HCT116 (cell line): ENCODE measurements around the gene SLC30A7. TPM values are rescaled to one million over a fixed set of nuclear protein-coding genes. Genes with fewer than 3 reads are reported as not detected.

ENCODE experiments used
- ATAC-seq: fragments of 200-7000 bp; cut with Tn5 transposase; 2 replicates; pipeline ENCODE4 v1.9.1; 2020; ENCODE audit warnings: mild to moderate bottlenecking, moderate library complexity
- BruUV-seq: library from RNA; stranded (reverse); fragments of 400-500 nt; replicated peaks from 2 replicates; lab custom pipeline; 2021; lab: Mats Ljungman, UMichigan
- CTCF ChIA-PET: fragments of 300-600 bp; sonication (Branson Sonifier 250); formaldehyde crosslinking; loops from one replicate; lab custom pipeline; 2021; ENCODE audit warnings: antibody characterized with exemption; lab: Charles Lee
- POLR2A ChIA-PET: fragments of 300-600, 350-600 bp; sonication (Branson Sonifier 250); formaldehyde crosslinking; loops from one replicate; lab custom pipeline; 2021; ENCODE audit warnings: antibody characterized with exemption; lab: Charles Lee
- RAD21 ChIA-PET, 2 experiments: fragments of 300-600 bp; sonication (Branson Sonifier 250); formaldehyde crosslinking; loops; one replicate each; lab custom pipeline; 2023; ENCODE audit warnings: low total read pairs in 2 of 2; ENCODE audit not compliant: uncharacterized antibody in 2 of 2, unreplicated experiment in 2 of 2, low non-redundant PET in 1 of 2; lab: Charles Lee
- DNase-seq: peaks from one replicate; pipeline ENCODE4 v3.0.0-alpha.2; 2010; ENCODE audit warnings: low read depth, low spot score
- H2AFZ ChIP-seq: fragments of 200-600 bp; shearing (Covaris generic), sonication (generic); 2 replicates; pipeline ENCODE4 v1.6.1; 2017; ENCODE audit warnings: low read depth, mixed run types, mixed read lengths, antibody characterized with exemption, low read length; ENCODE audit not compliant: poor library complexity, severe bottlenecking
- H3K27ac ChIP-seq: 2 replicates; pipeline ENCODE4 v1.5.1; 2012; ENCODE audit warnings: low read depth, low read length
- H3K27me3 ChIP-seq: fragments of 200-600 bp; sonication (generic); 2 replicates; pipeline ENCODE4 v1.6.1; 2016; ENCODE audit warnings: mixed run types, low read length, mixed read lengths; ENCODE audit not compliant: insufficient read depth
- H3K36me3 ChIP-seq, 2 experiments: fragments of 200-500 bp in 1 of 2; fragments of 200-600 bp in 1 of 2; sonication (Bioruptor generic) in 1 of 2; sonication (generic) in 1 of 2; 2 replicates each; pipeline versions ENCODE4 v1.5.1 to v1.6.1; 2014 to 2016; ENCODE audit warnings: low read length in 2 of 2, inconsistent platforms in 1 of 2, mixed read lengths in 1 of 2, mixed run types in 1 of 2; ENCODE audit not compliant: insufficient read depth in 2 of 2, control insufficient read depth in 1 of 2
- H3K4me1 ChIP-seq, 2 experiments: fragments of 200-600 bp in 1 of 2; sonication (generic) in 1 of 2; 2 replicates each; pipeline versions ENCODE4 v1.5.1 to v1.6.1; 2012 to 2017; ENCODE audit warnings: low read length in 2 of 2, inconsistent platforms in 1 of 2, mild to moderate bottlenecking in 1 of 2, mixed read lengths in 1 of 2, mixed run types in 1 of 2, moderate library complexity in 1 of 2; ENCODE audit not compliant: insufficient read depth in 2 of 2, control insufficient read depth in 1 of 2
- H3K4me2 ChIP-seq: fragments of 200-600 bp; sonication (generic); 2 replicates; pipeline ENCODE4 v1.6.1; 2017; ENCODE audit warnings: mixed run types, low read length, mixed read lengths
- H3K4me3 ChIP-seq, 2 experiments: fragments of 200-600 bp in 1 of 2; sonication (generic) in 1 of 2; replicated peaks in 1 of 2; 2 replicates each; pipeline ENCODE4 v1.5.1; 2011 to 2016; ENCODE audit warnings: low read length in 2 of 2, control low read depth in 1 of 2, low read depth in 1 of 2, mild to moderate bottlenecking in 1 of 2, mixed read lengths in 1 of 2, mixed run types in 1 of 2
- H3K79me2 ChIP-seq: fragments of 200-600 bp; sonication (generic); 2 replicates; pipeline ENCODE4 v1.6.1; 2017; ENCODE audit warnings: mild to moderate bottlenecking, mixed run types, low read length, moderate library complexity, mixed read lengths; ENCODE audit not compliant: insufficient read depth
- H3K9ac ChIP-seq: fragments of 200-600 bp; sonication (generic); 2 replicates; pipeline ENCODE4 v1.6.1; 2016; ENCODE audit warnings: low read length, mixed read lengths
- H3K9me2 ChIP-seq: fragments of 200-600 bp; sonication (generic), shearing (Covaris generic); 2 replicates; pipeline ENCODE4 v1.6.1; 2017; ENCODE audit warnings: mixed run types, mild to moderate bottlenecking, moderate library complexity; ENCODE audit not compliant: insufficient read depth
- H3K9me3 ChIP-seq, 2 experiments: fragments of 200-500 bp in 1 of 2; fragments of 200-600 bp in 1 of 2; sonication (Bioruptor generic) in 1 of 2; sonication (generic) in 1 of 2; 2 replicates each; pipeline ENCODE4 v1.6.1; 2014 to 2017; ENCODE audit warnings: low read length in 2 of 2, mixed read lengths in 2 of 2, inconsistent platforms in 1 of 2, low read depth in 1 of 2, mild to moderate bottlenecking in 1 of 2, mixed run types in 1 of 2, moderate library complexity in 1 of 2; ENCODE audit not compliant: control insufficient read depth in 1 of 2, insufficient read depth in 1 of 2
- H4K20me1 ChIP-seq: fragments of 200-600 bp; sonication (generic), shearing (Covaris generic); 2 replicates; pipeline ENCODE4 v1.6.1; 2017; ENCODE audit warnings: mixed run types, mild to moderate bottlenecking, moderate library complexity; ENCODE audit not compliant: insufficient read depth
- ATF3 ChIP-seq: IDR thresholded peaks from 2 replicates; pipeline ENCODE4 v1.6.1; 2012
- CBX3 ChIP-seq: IDR thresholded peaks from 2 replicates; pipeline ENCODE4 v1.6.1; 2012; ENCODE audit warnings: low read depth
- CEBPB ChIP-seq: IDR thresholded peaks from 2 replicates; pipeline ENCODE4 v1.6.1; 2012; ENCODE audit warnings: low read depth
- CTCF ChIP-seq, 3 experiments: fragments of 200-600 bp in 1 of 3; sonication (generic) in 1 of 3; IDR thresholded peaks in 2 of 3; conservative IDR thresholded peaks in 1 of 3; 2 replicates each; pipeline ENCODE4 v1.5.1; 2012 to 2017; ENCODE audit warnings: low read depth in 2 of 3, low read length in 2 of 3, antibody characterized with exemption in 1 of 3, borderline replicate concordance in 1 of 3, control low read depth in 1 of 3, mild to moderate bottlenecking in 1 of 3, mixed read lengths in 1 of 3, mixed run types in 1 of 3, moderate library complexity in 1 of 3; ENCODE audit not compliant: insufficient read depth in 1 of 3
- EGR1 ChIP-seq: IDR thresholded peaks from 2 replicates; pipeline ENCODE4 v1.6.1; 2012; ENCODE audit warnings: low read depth
- ELF1 ChIP-seq: IDR thresholded peaks from 2 replicates; pipeline ENCODE4 v1.6.1; 2012; ENCODE audit warnings: low read depth, borderline replicate concordance
- EZH2 ChIP-seq: fragments of 200-600 bp; sonication (generic); IDR thresholded peaks from 2 replicates; pipeline ENCODE4 v1.6.1; 2017; ENCODE audit warnings: antibody characterized with exemption, mixed run types
- EZH2phosphoT487 ChIP-seq: fragments of 200-600 bp; IDR thresholded peaks from 2 replicates; pipeline ENCODE4 v1.6.1; 2018; ENCODE audit warnings: antibody characterized with exemption, borderline replicate concordance
- JUND ChIP-seq: IDR thresholded peaks from 2 replicates; pipeline ENCODE4 v1.6.1; 2012
- MAX ChIP-seq: IDR thresholded peaks from 2 replicates; pipeline ENCODE4 v1.6.1; 2012
- POLR2A ChIP-seq: IDR thresholded peaks from 2 replicates; pipeline ENCODE4 v1.7.0; 2011; ENCODE audit warnings: borderline replicate concordance; ENCODE audit not compliant: insufficient read depth, insufficient read length; ENCODE audit errors: extremely low read depth
- POLR2AphosphoS5 ChIP-seq: IDR thresholded peaks from 2 replicates; pipeline ENCODE4 v1.6.1; 2011; ENCODE audit warnings: mild to moderate bottlenecking, low read depth, low read length, moderate library complexity
- RAD21 ChIP-seq: IDR thresholded peaks from 2 replicates; pipeline ENCODE4 v1.6.1; 2012; ENCODE audit warnings: low read depth, mild to moderate bottlenecking
- REST ChIP-seq: IDR thresholded peaks from 2 replicates; pipeline ENCODE4 v1.6.1; 2012; ENCODE audit warnings: low read depth
- SIN3A ChIP-seq: IDR thresholded peaks from 2 replicates; pipeline ENCODE4 v1.6.1; 2012; ENCODE audit warnings: low read depth
- SP1 ChIP-seq: IDR thresholded peaks from 2 replicates; pipeline ENCODE4 v1.6.1; 2012; ENCODE audit warnings: low read depth
- TCF7L2 ChIP-seq: IDR thresholded peaks from 2 replicates; pipeline ENCODE4 v1.7.0; 2011; ENCODE audit warnings: borderline replicate concordance, inconsistent platforms; ENCODE audit not compliant: insufficient read depth, insufficient read length; ENCODE audit errors: extremely low read depth
- YY1 ChIP-seq: IDR thresholded peaks from 2 replicates; pipeline ENCODE4 v1.6.1; 2011; ENCODE audit warnings: low read length, low read depth, moderate library complexity, mild to moderate bottlenecking; ENCODE audit not compliant: insufficient replicate concordance; ENCODE audit errors: extremely low read depth
- ZFX ChIP-seq: fragments of 450-650 bp; IDR thresholded peaks from 2 replicates; pipeline ENCODE4 v1.6.1; 2017
- ZNF274 ChIP-seq: fragments of 200-500 bp; sonication (Bioruptor generic); IDR thresholded peaks from 2 replicates; pipeline ENCODE4 v1.6.1; 2014; ENCODE audit warnings: mild to moderate bottlenecking, low read depth, low read length, inconsistent platforms
- intact Hi-C: fragments of 100-400 bp; cut with micrococcal nuclease; formaldehyde crosslinking; loops from 2 replicates; pipeline ENCODE4 v1.10.0; 2022
- total RNA-seq: library from RNA; stranded (reverse); gene quantifications from one replicate; pipeline ENCODE4 v1.2.1, GENCODE V29; 2021; ENCODE audit not compliant: unreplicated experiment

Gene SLC30A7
- total RNA-seq, 1 experiment from 2014 or later, result 23.3 TPM

- ChIA-PET RAD21 (no interaction called here), POLR2A (no interaction called here), CTCF (no interaction called here)
- no peak overlapping the region for H3K9ac ChIP-seq
- DNase-seq (no peak), ATAC-seq (no peak)
- no peaks in the 10 kb centered on the region for H3K9me2 ChIP-seq
- H4K20me1 ChIP-seq, result no peaks in the 10 kb centered on the region
- no peaks in the 10 kb centered on the region for H3K9me3 ChIP-seq
- no peak overlapping the region for H3K27ac ChIP-seq
- H3K79me2 ChIP-seq, result no peaks in the 10 kb centered on the region
- peaks cover 0 to 9% of the 10 kb centered on the region in 2 experiments; a peak in 1 of 4 replicates for H3K4me1 ChIP-seq
- H3K36me3 ChIP-seq, result peaks cover 4 to 16% of the 10 kb centered on the region in 2 experiments; a peak in 2 of 4 replicates
- no peak overlapping the region for H3K4me3 ChIP-seq
- no peak overlapping the region for H3K4me2 ChIP-seq
- H2AFZ ChIP-seq, result no peak overlapping the region
- BruUV-seq, result no TSS peak
- TF ChIP-seq ATF3, result no peak
- TF ChIP-seq RAD21, result no peak
- TF ChIP-seq ZFX, result no peak
- TF ChIP-seq SIN3A, result no peak
- no peak for TF ChIP-seq ELF1
- TF ChIP-seq TCF7L2, result no peak
- no peak for TF ChIP-seq CTCF (IDR thresholded peaks at IDR 0.05 in 2 of 3, conservative IDR thresholded peaks at IDR 0.05 in 1 of 3; ENCODE audit: borderline replicate concordance in 1 of 3, insufficient read depth in 1 of 3, low read depth in 2 of 3, low read length in 2 of 3)
- TF ChIP-seq CEBPB, result no peak
- TF ChIP-seq CBX3, result no peak
- no peak for TF ChIP-seq JUND
- TF ChIP-seq YY1, result no peak
- no peak for TF ChIP-seq EZH2
- TF ChIP-seq EZH2phosphoT487, result no peak
- no peak for TF ChIP-seq POLR2A
- no peak for TF ChIP-seq REST
- TF ChIP-seq POLR2AphosphoS5, result no peak
- TF ChIP-seq MAX, result no peak
- TF ChIP-seq SP1, result no peak
- TF ChIP-seq EGR1, result no peak
- no peak for TF ChIP-seq ZNF274
- intact Hi-C loops, result no loop called here
- H3K27me3 ChIP-seq, result no peaks in the 10 kb centered on the region
These were observed 108.2 kb downstream of the SLC30A7 start for GRCh38 chr1:101004061-101004460.
